OCI-LY1 (cell line): ENCODE measurements around the gene ANKS4B.

Experiments used
- H2AFZ ChIP-seq: fragments of 200-600 bp; sonication (generic), shearing (Covaris generic); 2 replicates; pipeline ENCODE4 v1.6.0; 2014; ENCODE audit warnings: antibody characterized with exemption, mild to moderate bottlenecking, low read length
- H3F3A ChIP-seq: fragments of 200-600 bp; sonication (generic), shearing (Covaris generic); 2 replicates; pipeline ENCODE4 v1.6.0; 2014; ENCODE audit warnings: mild to moderate bottlenecking, antibody characterized with exemption, low read length, moderate library complexity; ENCODE audit not compliant: insufficient read depth
- H3K27ac ChIP-seq: fragments of 200-600 bp; sonication (generic); 2 replicates; pipeline ENCODE4 v1.5.1; 2014; ENCODE audit warnings: low read length, mixed run types, mild to moderate bottlenecking, low read depth; ENCODE audit not compliant: poor library complexity, severe bottlenecking
- H3K27me3 ChIP-seq: fragments of 200-600 bp; sonication (generic); 2 replicates; pipeline ENCODE4 v1.6.0; 2014; ENCODE audit warnings: antibody characterized with exemption, mild to moderate bottlenecking, low read length, moderate library complexity; ENCODE audit not compliant: insufficient read depth
- H3K36me3 ChIP-seq: fragments of 200-600 bp; sonication (generic); 2 replicates; pipeline ENCODE4 v1.6.1; 2014; ENCODE audit warnings: mild to moderate bottlenecking, antibody characterized with exemption, low read length, moderate library complexity, mixed read lengths; ENCODE audit not compliant: insufficient read depth
- H3K4me1 ChIP-seq: fragments of 200-600 bp; sonication (generic); 2 replicates; pipeline ENCODE4 v1.5.1; 2014; ENCODE audit warnings: mild to moderate bottlenecking, low read length, moderate library complexity; ENCODE audit not compliant: insufficient read depth, severe bottlenecking
- H3K4me2 ChIP-seq: fragments of 200-600 bp; sonication (generic), shearing (Covaris generic); 2 replicates; pipeline ENCODE4 v1.6.1; 2014; ENCODE audit warnings: low read length
- H3K4me3 ChIP-seq: fragments of 200-600 bp; sonication (generic); 2 replicates; pipeline ENCODE4 v1.5.1; 2014; ENCODE audit warnings: low read length, low read depth, mild to moderate bottlenecking, mixed read lengths; ENCODE audit not compliant: poor library complexity, severe bottlenecking
- H3K79me2 ChIP-seq: fragments of 200-600 bp; shearing (Covaris generic); 2 replicates; pipeline ENCODE4 v1.6.1; 2016; ENCODE audit warnings: mixed run types, low read length, mixed read lengths; ENCODE audit not compliant: insufficient read depth
- H3K9ac ChIP-seq: fragments of 200-600 bp; sonication (generic), shearing (Covaris generic); 2 replicates; pipeline ENCODE4 v1.6.1; 2014; ENCODE audit warnings: mild to moderate bottlenecking, low read length, mixed read lengths
- H3K9me2 ChIP-seq: fragments of 200-600 bp; sonication (generic), shearing (Covaris generic); 2 replicates; pipeline ENCODE4 v1.6.1; 2014; ENCODE audit warnings: low read depth, mild to moderate bottlenecking, low read length, mixed read lengths
- H3K9me3 ChIP-seq: fragments of 200-600 bp; shearing (Covaris generic); 2 replicates; pipeline ENCODE4 v1.6.1; 2014; ENCODE audit warnings: low read length, mixed read lengths
- H4K20me1 ChIP-seq: fragments of 200-600 bp; sonication (generic), shearing (Covaris generic); 2 replicates; pipeline ENCODE4 v1.6.0; 2016; ENCODE audit warnings: mild to moderate bottlenecking, low read length; ENCODE audit not compliant: insufficient read depth
- EZH2 ChIP-seq: fragments of 200-600 bp; sonication (generic), shearing (Covaris generic); IDR thresholded peaks from 2 replicates; pipeline ENCODE4 v1.8.0; 2017; ENCODE audit warnings: borderline replicate concordance, mixed run types, mild to moderate bottlenecking, antibody characterized with exemption, low read length, moderate library complexity, mixed read lengths
- TF ChIP-seq, protein P1 (sequence below): fragments of 200-600 bp; sonication (generic), shearing (Covaris generic); IDR thresholded peaks from 2 replicates; pipeline ENCODE4 v1.5.1; 2017; ENCODE audit warnings: mild to moderate bottlenecking, antibody characterized with exemption, low read length, moderate library complexity, mixed read lengths

ANKS4B gene

GRCh38 chr16:21185659-21186325, 47.7 kb upstream of the ANKS4B start:
- H2AFZ ChIP-seq, result no peak overlapping the region
- H3K4me1 ChIP-seq, result no peaks in the 10 kb centered on the region
- H3K27me3 ChIP-seq, result no peaks in the 10 kb centered on the region; the same call in 1 of the 2 replicates
- H4K20me1 ChIP-seq, result no peaks in the 10 kb centered on the region
- no peak overlapping the region for H3K4me2 ChIP-seq
- no peak overlapping the region for H3K27ac ChIP-seq
- H3K9me2 ChIP-seq, result no peaks in the 10 kb centered on the region
- H3K4me3 ChIP-seq, result no peak overlapping the region
- H3K9me3 ChIP-seq, result peaks cover 9% of the 10 kb centered on the region; the same call in 1 of the 2 replicates
- no peak for TF ChIP-seq EZH2
- TF ChIP-seq, protein P1, sequence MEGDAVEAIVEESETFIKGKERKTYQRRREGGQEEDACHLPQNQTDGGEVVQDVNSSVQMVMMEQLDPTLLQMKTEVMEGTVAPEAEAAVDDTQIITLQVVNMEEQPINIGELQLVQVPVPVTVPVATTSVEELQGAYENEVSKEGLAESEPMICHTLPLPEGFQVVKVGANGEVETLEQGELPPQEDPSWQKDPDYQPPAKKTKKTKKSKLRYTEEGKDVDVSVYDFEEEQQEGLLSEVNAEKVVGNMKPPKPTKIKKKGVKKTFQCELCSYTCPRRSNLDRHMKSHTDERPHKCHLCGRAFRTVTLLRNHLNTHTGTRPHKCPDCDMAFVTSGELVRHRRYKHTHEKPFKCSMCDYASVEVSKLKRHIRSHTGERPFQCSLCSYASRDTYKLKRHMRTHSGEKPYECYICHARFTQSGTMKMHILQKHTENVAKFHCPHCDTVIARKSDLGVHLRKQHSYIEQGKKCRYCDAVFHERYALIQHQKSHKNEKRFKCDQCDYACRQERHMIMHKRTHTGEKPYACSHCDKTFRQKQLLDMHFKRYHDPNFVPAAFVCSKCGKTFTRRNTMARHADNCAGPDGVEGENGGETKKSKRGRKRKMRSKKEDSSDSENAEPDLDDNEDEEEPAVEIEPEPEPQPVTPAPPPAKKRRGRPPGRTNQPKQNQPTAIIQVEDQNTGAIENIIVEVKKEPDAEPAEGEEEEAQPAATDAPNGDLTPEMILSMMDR, result no peak
- peaks cover 20% of the 10 kb centered on the region for H3K36me3 ChIP-seq
- H3K9ac ChIP-seq, result no peak overlapping the region
- no peaks in the 10 kb centered on the region for H3F3A ChIP-seq
- H3K79me2 ChIP-seq, result no peaks in the 10 kb centered on the region

- Histone ChIP-seq H3K27ac (no peak overlapping the region), H3K4me2 (no peak overlapping the region), H4K20me1 (no peaks in the 10 kb centered on the region), H3K27me3 (no peaks in the 10 kb centered on the region; the same call in 1 of the 2 replicates), H3K79me2 (no peaks in the 10 kb centered on the region), H3K36me3 (peaks cover 15% of the 10 kb centered on the region), H3F3A (no peaks in the 10 kb centered on the region), H3K9ac (no peak overlapping the region), H3K4me3 (no peak overlapping the region), H3K9me2 (no peaks in the 10 kb centered on the region), H2AFZ (no peak overlapping the region), H3K9me3 (peaks cover 9% of the 10 kb centered on the region; the same call in 1 of the 2 replicates), H3K4me1 (no peaks in the 10 kb centered on the region)
- TF ChIP-seq, protein P1, result no peak
- TF ChIP-seq EZH2, result no peak
Measured at GRCh38 chr16:21186326-21186691, 47.2 kb upstream of the ANKS4B start.

GRCh38 chr16:21189311-21189710, 44.2 kb upstream of the ANKS4B start:
- Histone ChIP-seq H3K4me1 (no peaks in the 10 kb centered on the region), H3K27me3 (no peaks in the 10 kb centered on the region; the same call in 1 of the 2 replicates), H3K36me3 (peaks cover under 1% of the 10 kb centered on the region; the same call in 1 of the 2 replicates), H3K9me3 (peaks cover 13% of the 10 kb centered on the region; the same call in 1 of the 2 replicates), H3K27ac (no peak overlapping the region), H3K9ac (no peak overlapping the region), H3K9me2 (no peaks in the 10 kb centered on the region), H3K4me3 (no peak overlapping the region), H3K79me2 (no peaks in the 10 kb centered on the region), H4K20me1 (no peaks in the 10 kb centered on the region), H3F3A (no peaks in the 10 kb centered on the region), H3K4me2 (no peak overlapping the region), H2AFZ (no peak overlapping the region)
- TF ChIP-seq, protein P1, result no peak
- no peak for TF ChIP-seq EZH2
